Breast epithelium (tissue), 3 donors: ENCODE data around the gene AFAP1L1.

Experiments used
- CTCF ChIP-seq, 3 donors: fragments of 450-650 bp; IDR thresholded peaks; one replicate each; pipeline ENCODE4 v1.5.1; 2016 to 2017; ENCODE audit warnings: antibody characterized with exemption in 3 of 3, mild to moderate bottlenecking in 3 of 3, moderate library complexity in 3 of 3
- POLR2A ChIP-seq: fragments of 450-650 bp; IDR thresholded peaks from one replicate; pipeline ENCODE4 v1.6.1; 2016; ENCODE audit warnings: antibody characterized with exemption, mild to moderate bottlenecking, moderate library complexity

GRCh38 chr5:149357370-149358293 is 86.0 kb downstream of the AFAP1L1 start, which contains the start of gene PCYOX1L:
- TF ChIP-seq CTCF (IDR thresholded peaks at IDR 0.05) (no peak), POLR2A (no peak)
